H9 (cell line): ENCODE measurements around the gene CCDC33. TPM values are rescaled to one million over a fixed set of nuclear protein-coding genes. Genes with fewer than 3 reads are reported as not detected.

Experiments
- DNase-seq: peaks from one replicate; pipeline ENCODE4 v3.0.0-alpha.2; 2017
- H2AFZ ChIP-seq: one replicate; pipeline ENCODE4 v1.6.1; 2013; ENCODE audit warnings: mild to moderate bottlenecking, low read length, control low read depth, moderate library complexity
- H2AK5ac ChIP-seq: 2 replicates; pipeline ENCODE4 v1.6.1; 2013; ENCODE audit warnings: low read length, control low read depth, mixed read lengths; ENCODE audit not compliant: insufficient read length
- H2BK120ac ChIP-seq: one replicate; pipeline ENCODE4 v1.6.1; 2013; ENCODE audit warnings: low read depth, mild to moderate bottlenecking, low read length, control low read depth, inconsistent platforms; ENCODE audit not compliant: poor library complexity, severe bottlenecking
- H2BK12ac ChIP-seq: 2 replicates; pipeline ENCODE4 v1.6.1; 2013; ENCODE audit warnings: low read length, control low read depth, mixed read lengths, low read depth; ENCODE audit not compliant: insufficient read length
- H2BK15ac ChIP-seq: 2 replicates; pipeline ENCODE4 v1.6.1; 2013; ENCODE audit warnings: low read depth, low read length, control low read depth
- H2BK20ac ChIP-seq: one replicate; pipeline ENCODE4 v1.6.1; 2013; ENCODE audit warnings: low read depth, mild to moderate bottlenecking, low read length, control low read depth, inconsistent platforms; ENCODE audit not compliant: poor library complexity, severe bottlenecking
- H2BK5ac ChIP-seq: 2 replicates; pipeline ENCODE4 v1.6.1; 2013; ENCODE audit warnings: low read length, control low read depth, mixed read lengths; ENCODE audit not compliant: insufficient read length
- H3K14ac ChIP-seq: 2 replicates; pipeline ENCODE4 v1.6.1; 2013; ENCODE audit warnings: low read length, control low read depth; ENCODE audit not compliant: insufficient read depth
- H3K18ac ChIP-seq: 2 replicates; pipeline ENCODE4 v1.6.1; 2013; ENCODE audit warnings: low read depth, mild to moderate bottlenecking, mixed read lengths, low read length, control low read depth; ENCODE audit not compliant: insufficient read length
- H3K23ac ChIP-seq: 2 replicates; pipeline ENCODE4 v1.6.1; 2013; ENCODE audit warnings: low read length, control low read depth, mixed read lengths, low read depth; ENCODE audit not compliant: insufficient read length
- H3K23me2 ChIP-seq: 2 replicates; pipeline ENCODE4 v1.6.1; 2013; ENCODE audit warnings: low read depth, mild to moderate bottlenecking, mixed read lengths, low read length, control low read depth; ENCODE audit not compliant: insufficient read length, poor library complexity, severe bottlenecking
- H3K27ac ChIP-seq: 2 replicates; pipeline ENCODE4 v1.5.1; 2013; ENCODE audit warnings: low read length, control low read depth, mixed read lengths, low read depth; ENCODE audit not compliant: insufficient read length
- H3K27me3 ChIP-seq: 2 replicates; pipeline ENCODE4 v1.6.1; 2013; ENCODE audit warnings: low read length, control low read depth, inconsistent platforms; ENCODE audit not compliant: insufficient read depth
- H3K4ac ChIP-seq: 2 replicates; pipeline ENCODE4 v1.6.1; 2013; ENCODE audit warnings: low read depth, mild to moderate bottlenecking, control low read depth, inconsistent platforms, low read length, moderate library complexity
- H3K4me1 ChIP-seq: 2 replicates; pipeline ENCODE4 v1.6.1; 2013; ENCODE audit warnings: low read length, control low read depth, inconsistent platforms; ENCODE audit not compliant: insufficient read depth
- H3K4me2 ChIP-seq: 2 replicates; pipeline ENCODE4 v1.6.1; 2013; ENCODE audit warnings: low read length, control low read depth, mixed read lengths; ENCODE audit not compliant: insufficient read length, insufficient read depth
- H3K56ac ChIP-seq: 2 replicates; pipeline ENCODE4 v1.6.1; 2013; ENCODE audit warnings: low read depth, mild to moderate bottlenecking, mixed read lengths, low read length, control low read depth; ENCODE audit not compliant: insufficient read length
- H3K79me1 ChIP-seq: 2 replicates; pipeline ENCODE4 v1.6.1; 2013; ENCODE audit warnings: low read depth, mild to moderate bottlenecking, moderate library complexity, low read length, control low read depth, inconsistent platforms; ENCODE audit not compliant: insufficient read depth, poor library complexity, severe bottlenecking
- H3K79me2 ChIP-seq: 2 replicates; pipeline ENCODE4 v1.6.1; 2013; ENCODE audit warnings: low read length, control low read depth, inconsistent platforms; ENCODE audit not compliant: insufficient read depth
- H3K9ac ChIP-seq: 2 replicates; pipeline ENCODE4 v1.6.1; 2013; ENCODE audit warnings: low read length, control low read depth, mixed read lengths; ENCODE audit not compliant: insufficient read length; ENCODE audit errors: extremely low read depth
- H3K9me3 ChIP-seq: one replicate; pipeline ENCODE4 v1.6.1; 2013; ENCODE audit warnings: low read depth, low read length, inconsistent platforms; ENCODE audit not compliant: control insufficient read depth
- H3T11ph ChIP-seq: one replicate; pipeline ENCODE4 v1.6.1; 2013; ENCODE audit warnings: mild to moderate bottlenecking, low read length, control low read depth, inconsistent platforms
- H4K20me1 ChIP-seq: one replicate; pipeline ENCODE4 v1.6.1; 2013; ENCODE audit not compliant: control insufficient read depth, insufficient read length, insufficient read depth
- H4K5ac ChIP-seq: 2 replicates; pipeline ENCODE4 v1.6.1; 2013; ENCODE audit warnings: low read depth, mild to moderate bottlenecking, mixed read lengths, low read length, control low read depth; ENCODE audit not compliant: insufficient read length
- H4K8ac ChIP-seq: replicated peaks from 2 replicates; pipeline ENCODE4 v1.6.1; 2013; ENCODE audit warnings: low read length, control low read depth, mixed read lengths, low read depth; ENCODE audit not compliant: insufficient read length
- H4K91ac ChIP-seq: 2 replicates; pipeline ENCODE4 v1.6.1; 2013; ENCODE audit warnings: low read depth, mild to moderate bottlenecking, moderate library complexity, mixed read lengths, low read length, control low read depth; ENCODE audit not compliant: insufficient read length
- H3K27ac Mint-ChIP-seq, 3 experiments: 2 replicates in 2 of 3; 3 replicates in 1 of 3; pipeline ENCODE4 v1.8.0; 2020 to 2021; ENCODE audit warnings: mixed read lengths in 3 of 3, mild to moderate bottlenecking in 1 of 3, moderate library complexity in 1 of 3
- H3K27me3 Mint-ChIP-seq: 2 replicates; pipeline ENCODE4 v1.8.0; 2021; ENCODE audit warnings: low read depth, mild to moderate bottlenecking, moderate library complexity, mixed read lengths
- H3K36me3 Mint-ChIP-seq, 3 experiments: 2 replicates in 2 of 3; 3 replicates in 1 of 3; pipeline ENCODE4 v1.8.0; 2020 to 2021; ENCODE audit warnings: low read depth in 3 of 3, mixed read lengths in 3 of 3; ENCODE audit not compliant: insufficient read depth in 1 of 3
- H3K4me1 Mint-ChIP-seq, 2 experiments: 2 replicates each; pipeline ENCODE4 v1.8.0; 2020; ENCODE audit warnings: mixed read lengths in 2 of 2
- H3K4me3 Mint-ChIP-seq, 2 experiments: 2 replicates in 1 of 2; 3 replicates in 1 of 2; pipeline ENCODE4 v1.8.0; 2020 to 2021; ENCODE audit warnings: mild to moderate bottlenecking in 2 of 2, mixed read lengths in 2 of 2, moderate library complexity in 1 of 2
- H3K9me3 Mint-ChIP-seq, 2 experiments: 2 replicates in 1 of 2; 3 replicates in 1 of 2; pipeline ENCODE4 v1.8.0; 2020; ENCODE audit warnings: mild to moderate bottlenecking in 2 of 2, mixed read lengths in 2 of 2, moderate library complexity in 1 of 2
- CTCF ChIP-seq: fragments of 200-600 bp; sonication (generic); conservative IDR thresholded peaks from 3 replicates; pipeline ENCODE4 v1.8.0; 2021; ENCODE audit warnings: antibody characterized with exemption, mild to moderate bottlenecking
- WGBS: extraction: QIAGEN DNeasy Blood & Tissue Kit; methylation state at CpG from one replicate; pipeline ENCODE4 v1.1.7; 2013; ENCODE audit warnings: missing lambda C conversion rate, low lambda C conversion rate, mixed read lengths; ENCODE audit not compliant: insufficient read length; ENCODE audit errors: extremely low coverage; 5-methylcytosine and 5-hydroxymethylcytosine counted together
- total RNA-seq: library from RNA; stranded (reverse); gene quantifications from 2 replicates; pipeline ENCODE4 v1.2.1, GENCODE V29; 2021

Gene CCDC33
- total RNA-seq, 1 experiment from 2014 or later: 4.6 TPM

- Histone ChIP-seq H2AK5ac (no peak overlapping the region), H2BK12ac (no peak overlapping the region), H3K18ac (no peak overlapping the region), H2AFZ (no peak overlapping the region), H4K91ac (no peak overlapping the region), H4K20me1 (no peaks in the 10 kb centered on the region), H3K79me1 (no peaks in the 10 kb centered on the region), H3K27ac (no peak overlapping the region), H2BK20ac (no peak overlapping the region), H3K4me1 (peaks cover 7% of the 10 kb centered on the region; the same call in 1 of the 2 replicates), H3K23me2 (no peaks in the 10 kb centered on the region), H3K9me3 (no peaks in the 10 kb centered on the region), H3K9ac (no peak overlapping the region), H3K4me2 (no peak overlapping the region), H3K4ac (no peak overlapping the region), H3K23ac (no peak overlapping the region), H2BK120ac (no peak overlapping the region), H3K56ac (no peak overlapping the region), H3K14ac (no peak overlapping the region), H4K5ac (no peak overlapping the region), H4K8ac (no peak overlapping the region), H3T11ph (no peak overlapping the region), H2BK5ac (no peak overlapping the region), H3K27me3 (no peaks in the 10 kb centered on the region), H3K79me2 (no peaks in the 10 kb centered on the region), H2BK15ac (no peak overlapping the region)
- H3K27me3 Mint-ChIP-seq: peaks cover 16% of the 10 kb centered on the region
- WGBS: no CpG with 5 or more reads among the region's 7 CpGs
- peaks cover 0 to 4% (median 2%) of the 10 kb centered on the region in 3 experiments; a peak in 3 of 7 replicates for H3K36me3 Mint-ChIP-seq
- no peak overlapping the region for H3K4me3 Mint-ChIP-seq
- H3K4me1 Mint-ChIP-seq: peaks cover 11 to 26% of the 10 kb centered on the region in 2 experiments
- TF ChIP-seq CTCF: no peak
- no peak for DNase-seq
- H3K27ac Mint-ChIP-seq: no peak overlapping the region
- no peaks in the 10 kb centered on the region for H3K9me3 Mint-ChIP-seq
These were observed 40.0 kb upstream of the CCDC33 start for GRCh38 chr15:74196175-74196574.
